ENCODE data around the gene LRRTM2. TPM values are rescaled to one million over a fixed set of nuclear protein-coding genes. Genes with fewer than 3 reads are reported as not detected.

LRRTM2 gene
- total and polyA plus RNA-seq, 4 donors = 0.04 to 1.9 (median 0.12) TPM

DNA sequence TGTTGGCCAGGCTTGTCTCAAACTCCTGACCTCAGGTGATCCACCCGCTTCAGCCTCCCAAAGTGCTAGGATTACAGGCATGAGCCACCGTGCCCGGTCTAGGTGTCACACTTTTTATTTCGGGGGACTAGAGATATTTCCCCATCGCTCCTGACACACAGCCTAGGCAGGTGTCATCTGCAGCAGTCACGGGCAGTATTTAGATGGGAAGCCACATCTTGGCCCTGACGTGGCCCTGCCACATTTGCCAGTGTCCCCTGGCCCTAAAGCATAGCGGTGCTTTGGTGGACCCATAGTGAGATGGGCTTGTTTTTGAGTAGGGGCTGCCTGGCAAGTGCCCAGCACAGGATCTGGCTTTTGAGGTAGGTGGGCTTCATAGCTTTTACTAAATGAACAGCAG, 45.0 kb upstream of the LRRTM2 start:
- WGBS, 2 donors = 85 to 93% methylated on average over 8 of the region's 8 CpGs
- no peaks in the 10 kb centered on the region for H3K9me3 ChIP-seq (ENCODE audit: control insufficient read depth in 4 of 4, insufficient read depth in 3 of 4, low read length in 3 of 4)
- no peak for ATAC-seq (ENCODE audit: insufficient read depth, low FRiP score)
- no peaks in the 10 kb centered on the region for H3K27me3 ChIP-seq (ENCODE audit: control insufficient read depth in 3 of 3, insufficient read depth in 3 of 3, low read length in 2 of 3)
- H3K4me1 ChIP-seq (ENCODE audit: control insufficient read depth in 5 of 5, insufficient read depth in 5 of 5, low read length in 5 of 5) = peaks cover 0 to 3% (median 0%) of the 10 kb centered on the region in 5 donors
- no peak overlapping the region for H3K27ac ChIP-seq (ENCODE audit: low read depth in 1 of 2, low read length in 1 of 2)
- TF ChIP-seq, protein P1, sequence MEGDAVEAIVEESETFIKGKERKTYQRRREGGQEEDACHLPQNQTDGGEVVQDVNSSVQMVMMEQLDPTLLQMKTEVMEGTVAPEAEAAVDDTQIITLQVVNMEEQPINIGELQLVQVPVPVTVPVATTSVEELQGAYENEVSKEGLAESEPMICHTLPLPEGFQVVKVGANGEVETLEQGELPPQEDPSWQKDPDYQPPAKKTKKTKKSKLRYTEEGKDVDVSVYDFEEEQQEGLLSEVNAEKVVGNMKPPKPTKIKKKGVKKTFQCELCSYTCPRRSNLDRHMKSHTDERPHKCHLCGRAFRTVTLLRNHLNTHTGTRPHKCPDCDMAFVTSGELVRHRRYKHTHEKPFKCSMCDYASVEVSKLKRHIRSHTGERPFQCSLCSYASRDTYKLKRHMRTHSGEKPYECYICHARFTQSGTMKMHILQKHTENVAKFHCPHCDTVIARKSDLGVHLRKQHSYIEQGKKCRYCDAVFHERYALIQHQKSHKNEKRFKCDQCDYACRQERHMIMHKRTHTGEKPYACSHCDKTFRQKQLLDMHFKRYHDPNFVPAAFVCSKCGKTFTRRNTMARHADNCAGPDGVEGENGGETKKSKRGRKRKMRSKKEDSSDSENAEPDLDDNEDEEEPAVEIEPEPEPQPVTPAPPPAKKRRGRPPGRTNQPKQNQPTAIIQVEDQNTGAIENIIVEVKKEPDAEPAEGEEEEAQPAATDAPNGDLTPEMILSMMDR (IDR thresholded peaks at IDR 0.05; ENCODE audit: control extremely low read depth, extremely low read depth) = no peak
- no peak for DNase-seq
- H3K9ac ChIP-seq (ENCODE audit: insufficient read depth in 1 of 2, low read length in 2 of 2) = no peak overlapping the region
- H3K4me3 ChIP-seq = no peak overlapping the region
- H3K36me3 ChIP-seq (ENCODE audit: control insufficient read depth in 4 of 4, insufficient read depth in 4 of 4, low read length in 4 of 4) = peaks cover 11 to 27% (median 23%) of the 10 kb centered on the region in 4 donors

DNA sequence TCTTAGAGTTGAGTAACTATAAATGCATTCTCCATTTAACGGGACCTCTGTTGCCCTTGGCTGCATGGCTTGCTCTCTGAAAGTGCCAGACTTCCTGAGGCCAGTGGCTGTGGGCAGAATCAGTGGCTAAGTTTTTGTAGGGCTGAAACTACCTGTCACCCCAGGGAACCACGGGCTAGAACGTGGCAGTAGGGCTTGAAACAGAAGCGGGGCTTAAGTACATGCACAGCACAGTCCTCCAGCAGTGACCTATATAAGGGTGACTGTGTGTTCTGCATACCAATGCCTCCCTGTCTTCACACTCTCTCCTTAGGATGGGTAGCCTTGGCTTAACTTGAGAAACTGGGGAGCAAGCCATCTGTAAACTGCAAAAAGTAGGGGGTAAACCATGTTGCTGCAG, 43.6 kb upstream of the LRRTM2 start:
- H3K4me3 ChIP-seq = no peak overlapping the region
- H3K9me3 ChIP-seq (ENCODE audit: control insufficient read depth in 4 of 4, insufficient read depth in 3 of 4, low read length in 3 of 4) = no peaks in the 10 kb centered on the region
- DNase-seq (no peak), ATAC-seq (ENCODE audit: insufficient read depth, low FRiP score) (no peak)
- H3K9ac ChIP-seq (ENCODE audit: insufficient read depth in 1 of 2, low read length in 2 of 2) = no peak overlapping the region
- no peak overlapping the region for H3K27ac ChIP-seq (ENCODE audit: low read depth in 1 of 2, low read length in 1 of 2)
- no peaks in the 10 kb centered on the region for H3K27me3 ChIP-seq (ENCODE audit: control insufficient read depth in 3 of 3, insufficient read depth in 3 of 3, low read length in 2 of 3)
- H3K36me3 ChIP-seq (ENCODE audit: control insufficient read depth in 4 of 4, insufficient read depth in 4 of 4, low read length in 4 of 4) = peaks cover 9 to 23% (median 16%) of the 10 kb centered on the region in 4 donors
- 81 to 88% methylated on average over 4 of the region's 4 CpGs for WGBS, 2 donors
- peaks cover 0 to 3% (median 0%) of the 10 kb centered on the region in 5 donors for H3K4me1 ChIP-seq (ENCODE audit: control insufficient read depth in 5 of 5, insufficient read depth in 5 of 5, low read length in 5 of 5)
- TF ChIP-seq, protein P1 (IDR thresholded peaks at IDR 0.05; ENCODE audit: control extremely low read depth, extremely low read depth) = no peak

DNA sequence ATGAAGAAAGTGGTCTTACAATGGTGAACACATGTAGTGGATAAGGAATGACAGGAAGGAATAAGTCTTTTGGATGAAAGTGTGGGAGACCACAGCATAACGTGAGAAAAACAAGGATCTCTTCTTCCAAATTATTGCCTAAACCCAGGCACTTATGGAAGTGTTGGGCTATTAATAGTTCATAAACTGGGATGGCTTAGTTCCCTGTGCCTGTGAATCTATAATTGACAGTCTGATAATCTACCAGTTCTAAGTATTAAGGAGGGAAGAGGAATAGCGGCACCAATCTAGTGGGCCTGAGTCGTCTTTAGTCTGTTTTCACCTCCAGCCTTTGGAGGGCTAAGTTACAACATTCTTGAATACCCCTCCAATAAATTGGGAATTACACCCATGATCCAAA, 39.2 kb upstream of the LRRTM2 start:
- H3K4me1 ChIP-seq (ENCODE audit: control insufficient read depth in 5 of 5, insufficient read depth in 5 of 5, low read length in 5 of 5) = peaks cover 0 to 5% (median 0%) of the 10 kb centered on the region in 5 donors
- H3K9ac ChIP-seq (ENCODE audit: insufficient read depth in 1 of 2, low read length in 2 of 2) = no peak overlapping the region
- no peaks in the 10 kb centered on the region for H3K9me3 ChIP-seq (ENCODE audit: control insufficient read depth in 4 of 4, insufficient read depth in 3 of 4, low read length in 3 of 4)
- H3K27me3 ChIP-seq (ENCODE audit: control insufficient read depth in 3 of 3, insufficient read depth in 3 of 3, low read length in 2 of 3) = no peaks in the 10 kb centered on the region
- WGBS, 2 donors = 91 to 96% methylated on average over 3 of the region's 3 CpGs
- H3K27ac ChIP-seq (ENCODE audit: low read depth in 1 of 2, low read length in 1 of 2) = peak overlapping the region in 1 of 2 donors; percentile 12
- DNase-seq = no peak
- TF ChIP-seq, protein P1 (IDR thresholded peaks at IDR 0.05; ENCODE audit: control extremely low read depth, extremely low read depth) = no peak
- ATAC-seq (ENCODE audit: insufficient read depth, low FRiP score) = no peak
- H3K4me3 ChIP-seq = no peak overlapping the region
- H3K36me3 ChIP-seq (ENCODE audit: control insufficient read depth in 4 of 4, insufficient read depth in 4 of 4, low read length in 4 of 4) = peaks cover 14 to 25% (median 19%) of the 10 kb centered on the region in 4 donors

DNA sequence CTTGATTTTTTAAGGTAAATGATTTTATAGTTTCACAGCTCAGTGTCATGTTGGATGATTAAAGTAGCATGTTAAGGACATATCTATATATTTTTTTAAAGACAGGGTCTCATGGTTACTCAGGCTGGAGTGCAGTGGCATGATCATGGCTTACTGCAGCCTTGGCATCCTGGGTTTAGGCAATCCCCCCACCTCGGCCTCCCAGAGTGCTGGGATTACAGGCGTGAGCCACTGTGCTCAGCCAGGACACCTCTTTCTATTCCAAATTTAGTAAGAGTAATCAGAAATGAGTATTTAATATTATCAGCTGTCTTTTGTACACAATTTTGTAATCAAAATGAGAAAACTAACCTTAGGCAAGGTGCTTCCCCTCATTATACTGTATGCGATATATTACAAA, 38.6 kb upstream of the LRRTM2 start:
- H3K4me1 ChIP-seq (ENCODE audit: control insufficient read depth in 5 of 5, insufficient read depth in 5 of 5, low read length in 5 of 5) = peaks cover 0 to 5% (median 0%) of the 10 kb centered on the region in 5 donors
- ATAC-seq (ENCODE audit: insufficient read depth, low FRiP score) (no peak), DNase-seq (no peak)
- H3K4me3 ChIP-seq = no peak overlapping the region
- H3K27me3 ChIP-seq (ENCODE audit: control insufficient read depth in 3 of 3, insufficient read depth in 3 of 3, low read length in 2 of 3) = no peaks in the 10 kb centered on the region
- peaks cover 15 to 24% (median 20%) of the 10 kb centered on the region in 4 donors for H3K36me3 ChIP-seq (ENCODE audit: control insufficient read depth in 4 of 4, insufficient read depth in 4 of 4, low read length in 4 of 4)
- H3K27ac ChIP-seq (ENCODE audit: low read depth in 1 of 2, low read length in 1 of 2) = no peak overlapping the region
- WGBS, 2 donors = 94 to 95% methylated on average over 3 of the region's 3 CpGs
- H3K9me3 ChIP-seq (ENCODE audit: control insufficient read depth in 4 of 4, insufficient read depth in 3 of 4, low read length in 3 of 4) = no peaks in the 10 kb centered on the region
- H3K9ac ChIP-seq (ENCODE audit: insufficient read depth in 1 of 2, low read length in 2 of 2) = no peak overlapping the region
- TF ChIP-seq, protein P1 (IDR thresholded peaks at IDR 0.05; ENCODE audit: control extremely low read depth, extremely low read depth) = no peak
